ENCODE measurements around the gene PCDHGB4. TPM values are rescaled to one million over a fixed set of nuclear protein-coding genes. Genes with fewer than 3 reads are reported as not detected.
"Not testable (repeated sequence)": the region's sequence is repeated elsewhere in the genome, so short reads cannot be mapped to it uniquely, and the experiment has no call there.

PCDHGB4 gene
- total RNA-seq, 1 experiment from 2014 or later, result 0.49 TPM

DNA sequence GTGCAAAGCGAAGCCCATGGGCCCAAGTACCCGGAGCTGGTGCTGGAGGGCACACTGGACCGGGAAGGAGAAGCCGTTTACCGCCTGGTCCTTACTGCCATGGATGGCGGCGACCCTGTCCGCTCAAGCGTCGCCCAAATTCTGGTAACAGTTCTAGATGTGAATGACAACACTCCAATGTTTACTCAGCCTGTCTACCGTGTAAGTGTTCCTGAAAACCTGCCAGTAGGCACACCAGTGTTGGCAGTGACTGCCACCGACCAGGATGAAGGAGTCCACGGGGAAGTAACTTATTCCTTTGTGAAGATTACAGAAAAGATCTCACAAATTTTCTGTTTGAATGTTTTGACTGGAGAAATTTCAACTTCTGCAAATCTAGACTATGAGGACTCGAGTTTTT lies 12.9 kb upstream of the PCDHGB4 start:
- ChIA-PET CTCF (interaction anchor here (0.8 to 2.0 kb wide), 5 partner anchors 135 to 198 kb away, joined by 3 to 6 read pairs (median 3); no protein-coding TSS in a partner anchor), POLR2A (no interaction called here)
- Mint-ChIP-seq H3K9me3 (ENCODE audit: unreplicated experiment) (peaks cover 21% of the 10 kb centered on the region), H3K4me3 (ENCODE audit: unreplicated experiment) (no peak overlapping the region), H3K27me3 (ENCODE audit: insufficient read depth, unreplicated experiment) (no peaks in the 10 kb centered on the region), H3K36me3 (ENCODE audit: insufficient read depth, unreplicated experiment) (no peaks in the 10 kb centered on the region), H3K27ac (ENCODE audit: low read depth, unreplicated experiment) (no peak overlapping the region), H3K4me1 (ENCODE audit: insufficient read depth, unreplicated experiment) (no peaks in the 10 kb centered on the region)
- TF ChIP-seq, protein P1, sequence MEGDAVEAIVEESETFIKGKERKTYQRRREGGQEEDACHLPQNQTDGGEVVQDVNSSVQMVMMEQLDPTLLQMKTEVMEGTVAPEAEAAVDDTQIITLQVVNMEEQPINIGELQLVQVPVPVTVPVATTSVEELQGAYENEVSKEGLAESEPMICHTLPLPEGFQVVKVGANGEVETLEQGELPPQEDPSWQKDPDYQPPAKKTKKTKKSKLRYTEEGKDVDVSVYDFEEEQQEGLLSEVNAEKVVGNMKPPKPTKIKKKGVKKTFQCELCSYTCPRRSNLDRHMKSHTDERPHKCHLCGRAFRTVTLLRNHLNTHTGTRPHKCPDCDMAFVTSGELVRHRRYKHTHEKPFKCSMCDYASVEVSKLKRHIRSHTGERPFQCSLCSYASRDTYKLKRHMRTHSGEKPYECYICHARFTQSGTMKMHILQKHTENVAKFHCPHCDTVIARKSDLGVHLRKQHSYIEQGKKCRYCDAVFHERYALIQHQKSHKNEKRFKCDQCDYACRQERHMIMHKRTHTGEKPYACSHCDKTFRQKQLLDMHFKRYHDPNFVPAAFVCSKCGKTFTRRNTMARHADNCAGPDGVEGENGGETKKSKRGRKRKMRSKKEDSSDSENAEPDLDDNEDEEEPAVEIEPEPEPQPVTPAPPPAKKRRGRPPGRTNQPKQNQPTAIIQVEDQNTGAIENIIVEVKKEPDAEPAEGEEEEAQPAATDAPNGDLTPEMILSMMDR (IDR thresholded peaks at IDR 0.05; ENCODE audit: unreplicated experiment), result no peak
- BruUV-seq (replicated peaks), result no TSS peak
- intact Hi-C loops (cut with micrococcal nuclease), result no loop called here
- DNase-seq (ENCODE audit: unreplicated experiment), result no peak

DNA sequence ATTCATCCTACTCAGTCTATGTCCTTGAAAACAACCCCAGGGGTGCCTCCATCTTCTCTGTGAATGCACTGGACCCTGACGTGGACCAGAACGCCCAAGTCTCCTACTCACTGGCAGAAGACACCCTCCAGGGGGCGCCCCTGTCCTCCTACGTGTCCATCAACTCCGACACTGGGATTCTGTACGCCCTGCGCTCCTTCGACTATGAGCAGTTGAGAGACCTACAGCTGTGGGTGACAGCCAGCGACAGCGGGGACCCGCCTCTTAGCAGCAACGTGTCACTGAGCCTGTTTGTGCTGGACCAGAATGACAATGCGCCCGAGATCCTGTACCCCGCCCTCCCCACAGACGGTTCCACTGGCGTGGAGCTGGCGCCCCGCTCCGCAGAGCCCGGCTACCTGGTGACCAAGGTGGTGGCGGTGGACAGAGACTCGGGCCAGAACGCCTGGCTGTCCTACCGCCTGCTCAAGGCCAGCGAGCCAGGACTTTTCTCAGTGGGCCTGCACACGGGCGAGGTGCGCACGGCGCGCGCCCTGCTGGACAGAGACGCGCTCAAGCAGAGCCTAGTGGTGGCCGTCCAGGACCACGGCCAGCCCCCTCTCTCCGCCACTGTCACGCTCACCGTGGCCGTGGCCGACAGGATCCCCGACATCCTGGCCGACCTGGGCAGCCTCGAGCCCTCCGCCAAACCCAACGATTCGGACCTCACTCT lies 11.9 kb upstream of the PCDHGB4 start:
- H3K9me3 Mint-ChIP-seq (ENCODE audit: unreplicated experiment), result peaks cover 18% of the 10 kb centered on the region
- H3K4me1 Mint-ChIP-seq (ENCODE audit: insufficient read depth, unreplicated experiment); intact Hi-C loops (cut with micrococcal nuclease); H3K36me3 Mint-ChIP-seq (ENCODE audit: insufficient read depth, unreplicated experiment); BruUV-seq (replicated peaks); H3K27me3 Mint-ChIP-seq (ENCODE audit: insufficient read depth, unreplicated experiment); POLR2A ChIA-PET; H3K27ac Mint-ChIP-seq (ENCODE audit: low read depth, unreplicated experiment); DNase-seq (ENCODE audit: unreplicated experiment); H3K4me3 Mint-ChIP-seq (ENCODE audit: unreplicated experiment): not testable (repeated sequence)
- CTCF ChIA-PET, result interaction anchor here (0.6 to 2.0 kb wide), 4 partner anchors 134 to 192 kb away, joined by 3 to 6 read pairs (median 4); no protein-coding TSS in a partner anchor

DNA sequence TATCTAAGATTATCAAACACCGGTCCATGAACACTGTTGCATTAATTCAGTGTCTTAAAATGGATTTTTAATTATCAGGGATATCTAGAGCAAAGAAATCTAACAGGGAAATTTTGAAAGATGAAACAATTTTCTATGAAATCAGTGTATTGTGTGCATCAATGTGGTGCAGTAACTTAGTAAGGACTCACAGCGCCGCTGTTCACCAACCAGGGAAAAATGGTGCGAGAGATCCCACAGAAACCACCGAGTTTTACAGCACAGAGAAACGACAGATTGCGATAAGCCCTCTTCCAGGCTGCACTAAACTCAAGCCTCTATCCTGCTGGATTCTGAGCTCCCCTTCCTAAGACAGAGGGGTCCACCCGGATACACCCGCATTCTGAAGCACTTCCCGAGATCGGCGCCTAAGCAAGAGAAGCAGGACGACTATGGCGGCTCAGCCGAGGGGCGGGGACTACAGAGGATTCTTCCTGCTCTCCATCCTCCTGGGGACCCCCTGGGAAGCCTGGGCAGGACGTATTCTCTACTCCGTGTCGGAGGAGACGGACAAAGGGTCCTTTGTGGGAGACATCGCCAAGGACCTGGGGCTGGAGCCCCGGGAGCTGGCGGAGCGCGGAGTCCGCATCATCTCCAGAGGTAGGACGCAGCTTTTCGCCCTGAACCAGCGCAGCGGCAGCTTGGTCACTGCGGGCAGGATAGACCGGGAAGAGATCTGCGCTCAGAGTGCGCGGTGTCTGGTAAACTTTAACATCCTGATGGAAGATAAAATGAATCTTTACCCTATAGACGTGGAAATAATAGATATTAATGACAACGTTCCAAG lies 4.8 kb upstream of the PCDHGB4 start, which contains the start of gene PCDHGA7:
PCDHGA7 (plus strand) TSS at position 274 of the 826 bp plus-strand sequence; CDS start at position 432, 158 bp downstream.
- TSS peak; percentile 39 for BruUV-seq (replicated peaks)
- no peaks in the 10 kb centered on the region for H3K27me3 Mint-ChIP-seq (ENCODE audit: insufficient read depth, unreplicated experiment)

DNA sequence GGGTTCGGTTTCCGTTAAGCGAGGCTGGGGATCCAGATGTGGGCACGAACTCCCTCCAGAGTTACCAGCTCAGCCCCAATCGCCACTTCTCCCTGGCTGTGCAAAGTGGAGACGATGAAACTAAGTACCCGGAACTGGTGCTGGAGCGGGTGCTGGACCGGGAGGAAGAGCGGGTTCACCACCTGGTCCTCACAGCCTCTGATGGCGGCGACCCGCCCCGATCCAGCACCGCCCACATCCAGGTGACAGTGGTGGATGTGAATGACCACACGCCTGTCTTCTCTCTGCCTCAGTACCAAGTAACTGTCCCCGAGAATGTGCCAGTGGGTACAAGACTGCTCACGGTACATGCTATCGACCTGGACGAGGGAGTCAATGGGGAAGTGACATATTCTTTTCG lies 4.2 kb upstream of the PCDHGB4 start:
- Mint-ChIP-seq H3K4me1 (ENCODE audit: insufficient read depth, unreplicated experiment) (no peaks in the 10 kb centered on the region), H3K4me3 (ENCODE audit: unreplicated experiment) (no peak overlapping the region), H3K9me3 (ENCODE audit: unreplicated experiment) (peaks cover 2% of the 10 kb centered on the region), H3K36me3 (ENCODE audit: insufficient read depth, unreplicated experiment) (peaks cover 4% of the 10 kb centered on the region), H3K27ac (ENCODE audit: low read depth, unreplicated experiment) (no peak overlapping the region), H3K27me3 (ENCODE audit: insufficient read depth, unreplicated experiment) (no peaks in the 10 kb centered on the region)
- no peak for DNase-seq (ENCODE audit: unreplicated experiment)
- CTCF ChIA-PET, result interaction anchor here (0.6 to 1.9 kb wide), 18 partner anchors 9 to 234 kb away, joined by 3 to 12 read pairs (median 4); partner anchors contain the start of genes PCDHB11, PCDHGA8, PCDHGC3 and TAF7
- intact Hi-C loops (cut with micrococcal nuclease), result no loop called here
- POLR2A ChIA-PET, result interaction anchor here (1.1 to 1.2 kb wide), 2 partner anchors 141 to 178 kb away, joined by 3 to 4 read pairs; no protein-coding TSS in a partner anchor
- BruUV-seq (replicated peaks), result no TSS peak
- TF ChIP-seq, protein P1 (IDR thresholded peaks at IDR 0.05; ENCODE audit: unreplicated experiment), result no peak

More for the DNA sequence above, 4.8 kb upstream of the PCDHGB4 start, which contains the start of gene PCDHGA7:
- CTCF ChIA-PET, result interaction anchor here (0.6 to 1.9 kb wide), 22 partner anchors 9 to 234 kb away, joined by 3 to 12 read pairs (median 4); partner anchors contain the start of genes PCDHB11, PCDHGA8, PCDHGC3 and TAF7
- TF ChIP-seq, protein P1 (IDR thresholded peaks at IDR 0.05; ENCODE audit: unreplicated experiment), result peak; percentile 18
- intact Hi-C loops (cut with micrococcal nuclease), result no loop called here
- Mint-ChIP-seq H3K27ac (ENCODE audit: low read depth, unreplicated experiment) (no peak within 1 kb of the TSS), H3K9me3 (ENCODE audit: unreplicated experiment) (no peaks in the 10 kb centered on the region), H3K4me3 (ENCODE audit: unreplicated experiment) (peak within 1 kb of the TSS; percentile 64), H3K4me1 (ENCODE audit: insufficient read depth, unreplicated experiment) (no peaks in the 10 kb centered on the region), H3K36me3 (ENCODE audit: insufficient read depth, unreplicated experiment) (peaks cover 4% of the 10 kb centered on the region)
- no peak for DNase-seq (ENCODE audit: unreplicated experiment)
- POLR2A ChIA-PET, result interaction anchor here (1.0 to 1.2 kb wide), 3 partner anchors 62 to 178 kb away, joined by 3 to 4 read pairs (median 4); partner anchors contain the start of gene TAF7
